IMR-90 (cell line): Measurements from ENCODE around the gene BTLA. TPM values are rescaled to one million over a fixed set of nuclear protein-coding genes. Genes with fewer than 3 reads are reported as not detected.

Source experiments
- ATAC-seq: fragments of 200-7000 bp; cut with Tn5 transposase; 2 replicates; pipeline ENCODE4 v1.9.1; 2020; ENCODE audit warnings: low read depth, mild to moderate bottlenecking, moderate library complexity
- BruUV-seq: library from RNA; stranded (reverse); fragments of 400-500 nt; replicated peaks from 2 replicates; lab custom pipeline; 2021; lab: Mats Ljungman, UMichigan
- CTCF ChIA-PET: fragments of 300-600 bp; formaldehyde crosslinking; extraction: SDS; loops from one replicate; lab custom pipeline; 2021; ENCODE audit warnings: antibody characterized with exemption; lab: Yijun Ruan, JAX
- POLR2A ChIA-PET: fragments of 300-600 bp; sonication (Branson Sonifier 250); formaldehyde crosslinking; loops from one replicate; lab custom pipeline; 2022; ENCODE audit warnings: antibody characterized with exemption; ENCODE audit not compliant: unreplicated experiment; lab: Charles Lee
- DNase-seq: peaks from one replicate; pipeline ENCODE4 v3.0.0; 2013
- H2AFZ ChIP-seq: replicated peaks from 2 replicates; pipeline ENCODE3; 2013; ENCODE audit warnings: low read length, mild to moderate bottlenecking; ENCODE audit not compliant: poor library complexity
- H2AK5ac ChIP-seq: 2 replicates; pipeline ENCODE4 v1.6.1; 2013; ENCODE audit warnings: low read depth, low read length, inconsistent platforms
- H2AK9ac ChIP-seq: replicated peaks from 2 replicates; pipeline ENCODE3; 2013; ENCODE audit warnings: mild to moderate bottlenecking, low read depth, low read length, moderate library complexity; ENCODE audit not compliant: poor library complexity
- H2BK120ac ChIP-seq: 2 replicates; pipeline ENCODE4 v1.6.1; 2013; ENCODE audit warnings: low read depth, low read length, inconsistent platforms
- H2BK15ac ChIP-seq: 3 replicates; pipeline ENCODE4 v1.6.1; 2013; ENCODE audit warnings: low read depth, low read length, inconsistent platforms
- H2BK20ac ChIP-seq: 2 replicates; pipeline ENCODE4 v1.6.1; 2013; ENCODE audit warnings: low read depth, mild to moderate bottlenecking, inconsistent platforms, low read length, moderate library complexity
- H2BK5ac ChIP-seq: 2 replicates; pipeline ENCODE4 v1.6.1; 2013; ENCODE audit warnings: mild to moderate bottlenecking, low read depth, low read length, inconsistent platforms; ENCODE audit not compliant: poor library complexity, severe bottlenecking
- H3K14ac ChIP-seq: replicated peaks from 2 replicates; pipeline ENCODE4 v1.6.1; 2013; ENCODE audit warnings: low read depth, low read length, inconsistent platforms
- H3K18ac ChIP-seq: 2 replicates; pipeline ENCODE4 v1.6.1; 2013; ENCODE audit warnings: low read depth, low read length, control low read depth
- H3K23ac ChIP-seq: 2 replicates; pipeline ENCODE4 v1.6.1; 2013; ENCODE audit warnings: low read depth, low read length, inconsistent platforms
- H3K27ac ChIP-seq: 2 replicates; pipeline ENCODE4 v1.5.1; 2013; ENCODE audit warnings: mild to moderate bottlenecking, control low read depth, low read length; ENCODE audit not compliant: insufficient read depth
- H3K27me3 ChIP-seq: 2 replicates; pipeline ENCODE4 v1.6.1; 2013; ENCODE audit warnings: low read length; ENCODE audit not compliant: control insufficient read depth, insufficient read depth
- H3K36me3 ChIP-seq: 2 replicates; pipeline ENCODE4 v1.6.1; 2013; ENCODE audit warnings: low read length, mixed read lengths; ENCODE audit not compliant: control insufficient read depth, insufficient read depth
- H3K4ac ChIP-seq: 2 replicates; pipeline ENCODE4 v1.6.1; 2013; ENCODE audit warnings: low read depth, low read length, inconsistent platforms
- H3K4me1 ChIP-seq: 2 replicates; pipeline ENCODE4 v1.6.1; 2013; ENCODE audit warnings: low read length, mixed read lengths; ENCODE audit not compliant: control insufficient read depth, insufficient read depth
- H3K4me2 ChIP-seq: 2 replicates; pipeline ENCODE4 v1.6.1; 2013; ENCODE audit warnings: low read depth, mild to moderate bottlenecking, control low read depth, low read length, moderate library complexity
- H3K4me3 ChIP-seq: 2 replicates; pipeline ENCODE4 v1.5.1; 2013; ENCODE audit warnings: low read depth, mild to moderate bottlenecking, control low read depth, low read length, moderate library complexity; ENCODE audit not compliant: insufficient read depth
- H3K56ac ChIP-seq: 2 replicates; pipeline ENCODE4 v1.6.1; 2013; ENCODE audit warnings: low read length, inconsistent platforms; ENCODE audit not compliant: insufficient read depth; ENCODE audit errors: extremely low read depth
- H3K79me1 ChIP-seq, 2 experiments: 2 replicates each; pipeline ENCODE4 v1.6.1; 2013; ENCODE audit warnings: low read length in 2 of 2, inconsistent platforms in 1 of 2, low read depth in 1 of 2
- H3K9ac ChIP-seq: 2 replicates; pipeline ENCODE4 v1.6.1; 2013; ENCODE audit warnings: low read depth, low read length, control low read depth
- H3K9me1 ChIP-seq: 2 replicates; pipeline ENCODE4 v1.6.1; 2013; ENCODE audit warnings: low read length, inconsistent platforms; ENCODE audit not compliant: insufficient read depth
- H3K9me3 ChIP-seq: 2 replicates; pipeline ENCODE4 v1.6.1; 2013; ENCODE audit warnings: low read length; ENCODE audit not compliant: control insufficient read depth, insufficient read depth
- H4K20me1 ChIP-seq: 2 replicates; pipeline ENCODE4 v1.6.1; 2013; ENCODE audit warnings: low read length, inconsistent platforms; ENCODE audit not compliant: insufficient read depth
- H4K5ac ChIP-seq: 2 replicates; pipeline ENCODE4 v1.6.1; 2013; ENCODE audit warnings: mild to moderate bottlenecking, low read depth, low read length, control low read depth
- H4K8ac ChIP-seq, 2 experiments: 2 replicates each; pipeline ENCODE4 v1.6.1; 2013; ENCODE audit warnings: low read depth in 2 of 2, low read length in 2 of 2, control low read depth in 1 of 2, inconsistent platforms in 1 of 2
- H4K91ac ChIP-seq: 2 replicates; pipeline ENCODE4 v1.6.1; 2013; ENCODE audit warnings: low read depth, low read length, inconsistent platforms; ENCODE audit not compliant: insufficient read depth
- BHLHE40 ChIP-seq: fragments of 150-350 bp; IDR thresholded peaks from 2 replicates; pipeline ENCODE4 v1.6.1; 2016; ENCODE audit warnings: mild to moderate bottlenecking, low read depth, low read length
- CEBPB ChIP-seq: IDR thresholded peaks from 2 replicates; pipeline ENCODE4 v1.6.1; 2012; ENCODE audit warnings: low read depth, low read length, improper control_type of control experiment
- FOS ChIP-seq: fragments of 150-350 bp; IDR thresholded peaks from 2 replicates; pipeline ENCODE4 v1.6.1; 2016; ENCODE audit warnings: low read depth, low read length
- MXI1 ChIP-seq: IDR thresholded peaks from 2 replicates; pipeline ENCODE4 v1.6.1; 2012; ENCODE audit warnings: low read depth, mild to moderate bottlenecking, low read length, moderate library complexity, borderline replicate concordance
- POLR2A ChIP-seq: IDR thresholded peaks from 2 replicates; pipeline ENCODE4 v1.6.1; 2012; ENCODE audit warnings: mild to moderate bottlenecking, low read depth, low read length
- RAD21 ChIP-seq: IDR thresholded peaks from 2 replicates; pipeline ENCODE4 v1.6.1; 2012; ENCODE audit warnings: low read length, improper control_type of control experiment
- RCOR1 ChIP-seq: IDR thresholded peaks from 2 replicates; pipeline ENCODE4 v1.6.1; 2012; ENCODE audit warnings: mild to moderate bottlenecking, low read length, improper control_type of control experiment; ENCODE audit not compliant: insufficient replicate concordance
- USF2 ChIP-seq: fragments of 150-350 bp; IDR thresholded peaks from 2 replicates; pipeline ENCODE4 v1.6.1; 2017; ENCODE audit warnings: mild to moderate bottlenecking, antibody characterized with exemption, low read length, low read depth
- WGBS, 2 experiments: methylation state at CpG; one replicate each; pipeline versions ENCODE4 v1.1.5 to v1.1.7; 2013; ENCODE audit warnings: missing lambda C conversion rate in 2 of 2; ENCODE audit not compliant: insufficient read length in 1 of 2; ENCODE audit errors: extremely low coverage in 2 of 2; 5-methylcytosine and 5-hydroxymethylcytosine counted together
- dilution Hi-C: fragments of 300-500 bp; cut with HindIII; formaldehyde crosslinking; loops from one replicate; pipeline ENCODE4 v1.14.3; 2018; ENCODE audit warnings: low sequenced_read_pairs; ENCODE audit not compliant: unreplicated experiment
- in situ Hi-C: fragments of 300-500 bp; cut with MboI; formaldehyde crosslinking; loops from 3 replicates; pipeline ENCODE4 v1.14.3; 2019; ENCODE audit warnings: low sequenced_read_pairs, inconsistent platforms, mixed read lengths
- intact Hi-C: fragments of 100-400 bp; cut with micrococcal nuclease; formaldehyde crosslinking; loops from 2 replicates; pipeline ENCODE4 v1.10.0; 2022
- polyA plus RNA-seq, 3 experiments: library from polyadenylated mRNA; depleted of rRNA; stranded (reverse); fragments of >200 nt; gene quantifications; 2 replicates each; pipeline ENCODE4 v1.2.3, GENCODE V29; 2012; ENCODE audit warnings: low replicate concordance in 1 of 3
- total RNA-seq: library from RNA; depleted of rRNA; stranded (reverse); fragments of >200 nt; gene quantifications from 2 replicates; pipeline ENCODE4 v1.2.3, GENCODE V29; 2012

The BTLA gene
- total and polyA plus RNA-seq, 2 of the 4 experiments (the other 2 are of a cell fraction) = not detected

DNA sequence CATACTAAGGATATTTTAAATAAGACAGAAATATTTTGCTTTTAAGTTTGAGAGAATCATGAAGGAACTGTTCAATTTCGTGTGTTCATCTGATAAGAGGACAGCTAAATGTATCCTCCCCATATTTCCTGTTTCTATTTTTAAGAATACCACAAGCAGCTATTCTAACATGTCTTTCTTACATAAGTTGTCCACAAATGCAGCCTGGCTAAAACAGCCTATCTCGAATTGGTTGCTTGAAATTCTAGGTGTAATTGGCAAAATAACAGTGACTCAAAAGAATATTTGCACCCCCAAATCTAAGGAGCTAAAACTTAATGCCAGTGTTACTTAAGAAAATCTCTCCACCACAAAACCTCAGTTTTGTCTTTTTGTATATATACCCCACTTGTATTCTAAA is 35.0 kb downstream of the BTLA start:
- H3K27me3 ChIP-seq = no peaks in the 10 kb centered on the region; the same call in 1 of the 2 replicates
- H4K8ac ChIP-seq = no peak overlapping the region
- H3K4me1 ChIP-seq = no peaks in the 10 kb centered on the region
- CTCF ChIA-PET = no interaction called here
- in situ Hi-C loops (no loop called here), dilution Hi-C loops (no loop called here), intact Hi-C loops (no loop called here)
- no peaks in the 10 kb centered on the region for H3K36me3 ChIP-seq
- no peak for ATAC-seq
- no peak overlapping the region for H3K4ac ChIP-seq
- POLR2A ChIA-PET = no interaction called here
- H2BK15ac ChIP-seq = no peak overlapping the region
- H2AK5ac ChIP-seq = no peak overlapping the region
- H3K18ac ChIP-seq = no peak overlapping the region
- H4K20me1 ChIP-seq = no peaks in the 10 kb centered on the region
- H2AFZ ChIP-seq = no peak overlapping the region
- no peak overlapping the region for H3K56ac ChIP-seq
- no peak overlapping the region for H3K27ac ChIP-seq
- H3K4me3 ChIP-seq = no peak overlapping the region
- no peaks in the 10 kb centered on the region for H3K9me1 ChIP-seq
- no peaks in the 10 kb centered on the region for H3K9me3 ChIP-seq
- TF ChIP-seq RAD21 = no peak
- no peak for TF ChIP-seq POLR2A
- no peak for TF ChIP-seq BHLHE40
- no peak for TF ChIP-seq CEBPB
- no peak for TF ChIP-seq USF2
- no peak for TF ChIP-seq MXI1
- TF ChIP-seq FOS = no peak
- no peak for TF ChIP-seq RCOR1
- no peak for DNase-seq
- no peak overlapping the region for H4K91ac ChIP-seq
- no peak overlapping the region for H2BK5ac ChIP-seq
- no peak overlapping the region for H2BK20ac ChIP-seq
- no peak overlapping the region for H3K23ac ChIP-seq
- BruUV-seq = no TSS peak
- H4K5ac ChIP-seq = no peak overlapping the region
- WGBS, 2 experiments = no CpG with 5 or more reads among the region's 2 CpGs
- no peak overlapping the region for H3K14ac ChIP-seq
- H3K4me2 ChIP-seq = no peak overlapping the region
- no peaks in the 10 kb centered on the region for H3K79me1 ChIP-seq
- H3K9ac ChIP-seq = no peak overlapping the region
- H2AK9ac ChIP-seq = no peak overlapping the region
- no peak overlapping the region for H2BK120ac ChIP-seq
